Astrocyte of the spinal cord (primary cell): ENCODE results near the gene POGZ.

ENCODE experiments used
- DNase-seq: peaks from one replicate; pipeline ENCODE4 v3.0.0; 2011; ENCODE audit warnings: low read depth, low spot score
- H3K4me3 ChIP-seq: 2 replicates; pipeline ENCODE4 v1.5.1; 2011; ENCODE audit warnings: low read depth, mild to moderate bottlenecking, low read length, moderate library complexity
- CTCF ChIP-seq: IDR thresholded peaks from 2 replicates; pipeline ENCODE4 v1.5.1; 2012; ENCODE audit warnings: low read depth, mild to moderate bottlenecking, low read length, inconsistent platforms
- in situ Hi-C: cut with HindIII; loops from 2 replicates; pipeline ENCODE4 v1.10.0; 2017; ENCODE audit warnings: low sequenced_read_pairs

POGZ gene

GRCh38 chr1:151459331-151460046 lies at the start of gene POGZ:
Gene POGZ, minus strand, starts transcription at chr1:151459494. Its CDS starts 17,290 bp downstream, at chr1:151442204.
- peak; percentile 99 for DNase-seq
- in situ Hi-C loops: no loop called here
- peak within 1 kb of the TSS; percentile 84 for H3K4me3 ChIP-seq
- TF ChIP-seq CTCF: no peak

GRCh38 chr1:151508833-151509232 lies 49.5 kb upstream of the POGZ start:
- in situ Hi-C loops: no loop called here
- DNase-seq: no peak
- no peak overlapping the region for H3K4me3 ChIP-seq
- TF ChIP-seq CTCF: no peak

GRCh38 chr1:151504759-151505158 lies 45.5 kb upstream of the POGZ start:
- DNase-seq: no peak
- TF ChIP-seq CTCF: no peak
- no peak overlapping the region for H3K4me3 ChIP-seq
- in situ Hi-C loops: no loop called here

GRCh38 chr1:151504252-151504651 lies 45.0 kb upstream of the POGZ start:
- in situ Hi-C loops: no loop called here
- no peak for DNase-seq
- H3K4me3 ChIP-seq: no peak overlapping the region
- TF ChIP-seq CTCF: no peak

- in situ Hi-C loops: no loop called here
- no peak for TF ChIP-seq CTCF
- no peak overlapping the region for H3K4me3 ChIP-seq
- DNase-seq: no peak
These were observed 43.8 kb upstream of the POGZ start for GRCh38 chr1:151502859-151503780.

- DNase-seq: no peak
These were observed 42.9 kb upstream of the POGZ start for GRCh38 chr1:151502035-151502700.

More at GRCh38 chr1:151502035-151502700, 42.9 kb upstream of the POGZ start:
- no peak overlapping the region for H3K4me3 ChIP-seq
- in situ Hi-C loops: no loop called here
- TF ChIP-seq CTCF: no peak
